Kidney glomerular epithelial cell (primary cell): ENCODE measurements around the gene RBM10.

ENCODE experiments used
- DNase-seq: peaks from one replicate; lab custom pipeline; 2025; lab: John Stamatoyannopoulos, UW

The RBM10 gene

DNA sequence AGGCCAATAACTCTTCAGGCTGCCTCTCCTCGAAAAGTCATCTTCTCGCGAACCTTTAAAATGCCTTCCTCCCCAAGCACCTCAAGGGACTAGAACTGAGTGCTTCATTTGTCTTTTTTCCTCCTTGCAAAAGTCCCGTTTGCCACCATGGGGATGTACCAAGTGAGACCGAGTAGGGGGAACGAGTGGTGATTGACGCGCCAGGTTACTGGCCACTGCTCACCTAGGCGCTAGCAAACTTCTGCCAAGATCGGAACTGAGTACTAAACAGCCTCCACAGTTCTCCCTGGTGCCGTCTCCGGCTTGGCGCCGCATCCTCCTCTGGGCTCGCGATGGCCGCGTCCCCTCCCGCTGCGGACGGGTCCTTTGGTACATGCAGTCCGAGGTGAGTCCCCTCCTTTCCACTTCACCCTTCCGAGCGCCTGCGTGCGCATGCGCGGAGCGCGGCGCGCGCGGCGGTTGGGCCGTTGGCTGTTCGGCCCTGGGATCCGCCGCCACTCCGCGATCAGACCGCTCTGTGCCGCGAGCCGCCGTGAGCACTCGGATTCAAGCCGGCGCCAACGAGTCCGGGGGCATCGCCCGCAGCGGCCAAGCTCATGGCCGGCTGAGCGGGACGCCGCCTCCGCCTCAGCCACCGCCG lies 73.4 kb downstream of the RBM10 start, which contains the start of gene CDK16:
CDK16 (plus strand) TSS at position 402 of the 640 bp plus-strand sequence. CDS start 4,877 bp downstream, outside the sequence.
- DNase-seq, result peak; percentile 45

DNA sequence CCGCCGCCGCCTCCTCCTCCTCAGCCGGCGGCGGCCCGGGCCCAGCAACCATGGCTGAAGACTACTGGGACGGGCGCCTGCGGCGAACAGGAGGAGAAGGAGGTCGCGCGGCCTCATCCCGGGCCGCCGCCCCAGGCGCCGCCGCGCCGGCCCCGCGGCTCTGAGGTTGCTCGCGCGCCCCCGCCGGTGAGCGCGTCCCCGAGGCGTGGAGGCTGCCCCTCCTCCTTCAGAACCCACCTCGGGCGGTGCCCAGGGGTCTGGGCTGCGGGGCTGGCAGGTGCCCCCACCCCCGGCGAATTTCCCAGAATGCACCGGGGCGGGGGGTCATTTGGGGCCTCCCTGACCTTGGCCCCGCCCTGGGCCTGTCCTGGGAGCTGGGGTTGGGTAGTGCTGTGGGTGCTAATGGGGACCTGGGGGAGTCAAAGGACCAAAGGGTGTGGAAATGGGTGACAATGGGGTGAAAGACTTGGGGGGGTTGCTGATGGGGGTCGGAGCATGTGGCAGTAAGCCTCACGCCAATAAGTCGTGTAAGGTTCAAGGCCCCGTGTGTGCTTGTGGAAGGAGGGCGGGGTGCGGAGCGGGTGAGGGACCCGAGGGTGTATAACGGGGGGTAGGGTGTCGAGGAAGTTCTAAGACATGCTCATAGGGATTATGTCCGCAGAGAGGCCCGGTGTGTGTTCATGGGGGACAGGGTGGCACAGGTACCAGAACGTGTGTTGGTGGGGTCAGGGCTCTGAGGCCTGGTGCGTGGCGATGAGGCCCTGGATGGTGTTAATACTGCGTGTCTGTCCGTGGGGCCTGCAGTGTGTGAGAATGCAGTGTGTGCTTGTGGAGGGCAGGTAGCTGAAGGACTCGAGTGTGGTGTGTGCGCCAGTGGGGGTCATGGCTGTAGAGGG lies 74.1 kb downstream of the RBM10 start:
- no peak for DNase-seq

GRCh38 chrX:47221756-47222155 lies 76.7 kb downstream of the RBM10 start:
- no peak for DNase-seq

DNA sequence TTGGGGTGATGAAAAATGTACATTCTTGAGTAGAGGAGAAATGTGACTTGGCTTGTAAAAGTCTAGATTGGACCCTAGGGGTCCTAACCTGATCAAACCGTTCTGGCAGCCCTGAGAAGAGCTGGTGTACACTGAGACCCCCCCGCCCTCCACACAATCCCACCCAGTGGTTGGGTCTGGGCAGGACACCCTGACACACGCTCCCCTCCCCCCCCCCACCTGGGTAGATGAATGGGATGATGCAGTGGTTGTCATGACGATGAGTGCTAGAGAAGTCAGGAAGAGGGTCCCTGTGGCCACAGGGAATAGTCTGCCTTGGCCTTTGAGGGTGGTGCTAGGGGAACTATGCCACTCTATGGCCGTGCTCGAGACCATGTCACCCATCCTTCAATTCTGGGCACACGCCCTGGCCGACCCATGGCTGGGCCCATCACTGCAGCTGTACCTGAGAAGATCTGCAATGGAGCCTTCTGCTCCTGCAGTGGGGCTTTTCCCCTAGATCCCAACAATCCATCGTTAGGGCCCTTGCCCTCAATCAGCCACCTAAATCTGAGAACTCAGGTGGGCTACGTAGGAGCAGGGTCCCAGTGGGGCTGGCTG lies 77.8 kb downstream of the RBM10 start:
- no peak for DNase-seq

- no peak for DNase-seq
These were observed 78.6 kb downstream of the RBM10 start for GRCh38 chrX:47223476-47224250.

GRCh38 chrX:47224266-47224895 lies 79.4 kb downstream of the RBM10 start:
- no peak for DNase-seq

- no peak for DNase-seq
These were observed 79.9 kb downstream of the RBM10 start for GRCh38 chrX:47224896-47225290.

DNA sequence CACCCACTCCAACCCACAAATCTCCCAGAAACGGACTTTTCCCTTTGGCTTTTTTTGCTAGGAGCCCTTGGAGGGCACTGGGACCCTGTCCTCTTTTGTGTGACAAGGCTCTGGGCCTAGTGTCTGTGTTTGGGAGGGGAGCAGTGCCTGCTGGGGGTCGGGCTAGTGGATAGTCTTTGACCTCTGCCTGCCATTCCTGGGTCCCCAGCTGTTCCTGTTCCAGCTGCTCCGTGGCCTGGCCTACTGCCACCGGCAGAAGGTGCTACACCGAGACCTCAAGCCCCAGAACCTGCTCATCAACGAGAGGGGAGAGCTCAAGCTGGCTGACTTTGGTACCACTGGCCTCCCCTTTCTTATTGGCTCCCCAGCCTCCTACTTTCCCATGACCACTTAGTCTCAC lies 81.0 kb downstream of the RBM10 start:
- DNase-seq, result no peak

DNA sequence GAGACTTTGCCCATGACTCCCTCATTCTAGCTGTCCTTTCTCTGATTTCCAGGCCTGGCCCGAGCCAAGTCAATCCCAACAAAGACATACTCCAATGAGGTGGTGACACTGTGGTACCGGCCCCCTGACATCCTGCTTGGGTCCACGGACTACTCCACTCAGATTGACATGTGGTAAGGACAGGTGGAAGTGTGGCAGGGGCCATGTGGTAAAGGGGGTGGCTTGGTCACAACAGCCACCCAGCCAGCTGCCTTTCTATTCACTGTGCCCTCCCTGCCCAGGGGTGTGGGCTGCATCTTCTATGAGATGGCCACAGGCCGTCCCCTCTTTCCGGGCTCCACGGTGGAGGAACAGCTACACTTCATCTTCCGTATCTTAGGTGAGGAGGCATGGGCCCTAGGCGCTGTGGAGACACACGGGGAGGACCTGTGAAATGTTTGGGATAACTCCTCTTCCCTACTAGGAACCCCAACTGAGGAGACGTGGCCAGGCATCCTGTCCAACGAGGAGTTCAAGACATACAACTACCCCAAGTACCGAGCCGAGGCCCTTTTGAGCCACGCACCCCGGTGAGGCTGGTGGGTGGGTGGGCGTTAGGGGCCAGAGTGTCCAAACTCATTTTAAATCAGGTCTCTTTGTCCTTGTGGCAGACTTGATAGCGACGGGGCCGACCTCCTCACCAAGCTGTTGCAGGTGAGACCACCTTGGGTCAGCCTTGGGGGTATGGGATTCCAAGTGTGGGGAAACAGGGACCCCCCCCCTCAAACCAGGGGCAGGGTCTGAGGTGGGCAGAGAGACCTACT lies 81.7 kb downstream of the RBM10 start:
- DNase-seq, result no peak

- no peak for DNase-seq
These were observed 82.2 kb downstream of the RBM10 start for GRCh38 chrX:47227334-47227583.

- no peak for DNase-seq
These were observed 83.7 kb downstream of the RBM10 start for GRCh38 chrX:47228550-47229270.

DNA sequence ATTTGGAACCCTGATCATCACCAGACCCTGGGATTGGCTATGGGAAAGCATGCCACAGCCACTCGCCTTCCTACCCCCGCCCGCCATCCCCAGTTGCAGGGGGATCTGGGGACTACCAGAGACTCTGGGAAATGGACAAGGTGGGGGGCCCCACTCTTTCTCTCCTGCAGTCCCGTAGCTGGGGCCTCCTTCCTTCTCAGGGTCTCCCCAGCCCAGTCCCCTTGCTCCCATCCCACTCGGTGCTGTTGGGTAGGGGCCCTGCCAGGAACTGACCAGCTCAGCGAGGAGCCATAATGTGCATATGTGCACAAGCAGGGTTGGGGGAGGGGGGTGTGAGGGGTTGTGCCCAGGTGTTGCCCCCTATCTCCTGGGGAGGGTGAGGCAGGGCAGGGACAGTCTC lies 84.4 kb downstream of the RBM10 start:
- DNase-seq, result no peak

DNA sequence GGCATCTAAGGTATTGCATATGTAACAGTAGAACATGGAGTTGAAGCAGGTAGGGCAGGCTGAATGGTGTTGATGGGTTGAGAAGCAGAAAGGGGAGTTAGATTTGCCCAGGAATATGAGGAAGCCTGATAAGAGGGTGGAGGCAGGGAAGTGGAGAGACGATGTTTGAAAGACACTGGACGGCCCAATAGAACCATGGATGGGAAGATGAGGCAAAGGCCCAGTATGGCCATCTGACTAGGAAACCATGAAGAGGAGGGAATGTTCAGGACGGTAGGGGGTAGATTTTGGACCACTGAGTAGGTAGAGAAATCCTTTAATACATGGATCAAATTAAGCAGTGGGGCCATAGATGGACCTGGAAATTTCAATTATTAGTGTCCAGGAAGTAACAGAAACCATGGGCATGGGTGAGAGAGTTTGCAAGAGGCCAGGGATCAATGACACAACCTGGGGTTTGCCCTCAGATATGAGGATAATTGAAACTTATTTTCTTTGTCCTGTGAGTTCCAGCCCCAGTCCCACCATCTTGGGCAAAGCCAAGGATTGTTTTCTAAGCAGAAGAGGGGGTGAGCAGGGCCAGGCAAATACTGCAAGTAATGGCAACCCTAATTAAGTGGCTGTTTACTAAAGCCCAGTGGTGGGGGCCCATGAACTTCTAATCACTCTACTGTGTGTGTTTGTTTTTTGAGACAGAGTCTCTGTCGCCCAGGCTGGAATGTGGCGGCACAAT lies 85.3 kb downstream of the RBM10 start:
- DNase-seq, result no peak

- no peak for DNase-seq
These were observed 86.1 kb downstream of the RBM10 start for GRCh38 chrX:47231167-47231566.

GRCh38 chrX:47232197-47232802 lies 87.3 kb downstream of the RBM10 start:
- DNase-seq, result no peak

GRCh38 chrX:47232803-47233332 lies 87.8 kb downstream of the RBM10 start, which contains the start of gene USP11:
Gene USP11, plus strand, starts transcription at chrX:47233009. Its CDS starts 35 bp downstream, at chrX:47233044.
- DNase-seq, result peak; percentile 6

- peak; percentile 87 for DNase-seq
These were observed 88.5 kb downstream of the RBM10 start for GRCh38 chrX:47233333-47234113.

GRCh38 chrX:47234583-47234982 lies 89.6 kb downstream of the RBM10 start:
- DNase-seq, result no peak
